HepG2 (cell line): Measurements from ENCODE around the gene TMEM125. TPM values are rescaled to one million over a fixed set of nuclear protein-coding genes. Genes with fewer than 3 reads are reported as not detected.

Source experiments
- CENPX ChIP-seq: sonication (generic); formaldehyde crosslinking; IDR thresholded peaks from 2 replicates; pipeline ENCODE4 v1.9.0; 2021; ENCODE audit warnings: mild to moderate bottlenecking, missing genetic modification reagents, moderate library complexity
- ELF3 ChIP-seq: IDR thresholded peaks from 2 replicates; pipeline ENCODE4 v1.6.1; 2016; ENCODE audit warnings: missing genetic modification reagents, missing compliant biosample characterization
- ETV6 ChIP-seq: sonication (generic); formaldehyde crosslinking; conservative IDR thresholded peaks from 2 replicates; pipeline ENCODE4 v1.4.0; 2020; ENCODE audit warnings: missing genetic modification reagents
- GATAD2A ChIP-seq: IDR thresholded peaks from 2 replicates; pipeline ENCODE4 v1.6.1; 2016
- HIVEP1 ChIP-seq: sonication (generic); formaldehyde crosslinking; IDR thresholded peaks from 2 replicates; pipeline ENCODE4 v1.4.0; 2020; ENCODE audit warnings: mild to moderate bottlenecking, missing genetic modification reagents
- HNRNPH1 ChIP-seq: fragments of 200-400 bp; formaldehyde crosslinking; optimal IDR thresholded peaks from 2 replicates; pipeline ENCODE3; 2017; ENCODE audit warnings: mild to moderate bottlenecking, low read depth, low read length
- MAZ ChIP-seq, 2 experiments: sonication (generic) in 1 of 2; formaldehyde crosslinking in 1 of 2; IDR thresholded peaks; 2 replicates each; pipeline versions ENCODE4 v1.5.0 to v1.6.1; 2012 to 2020; ENCODE audit warnings: low read depth in 2 of 2, mild to moderate bottlenecking in 2 of 2, borderline replicate concordance in 1 of 2, improper control_type of control experiment in 1 of 2, low read length in 1 of 2, missing genetic modification reagents in 1 of 2, moderate library complexity in 1 of 2
- MED8 ChIP-seq: sonication (generic); formaldehyde crosslinking; IDR thresholded peaks from 2 replicates; pipeline ENCODE4 v1.8.1; 2023; ENCODE audit warnings: mild to moderate bottlenecking, missing genetic modification reagents; ENCODE audit not compliant: insufficient replicate concordance
- MEF2D ChIP-seq: sonication (generic); formaldehyde crosslinking; IDR thresholded peaks from 2 replicates; pipeline ENCODE4 v1.5.1; 2020; ENCODE audit warnings: mild to moderate bottlenecking, missing genetic modification reagents
- MEIS2 ChIP-seq: sonication (generic); formaldehyde crosslinking; IDR thresholded peaks from 2 replicates; pipeline ENCODE4 v1.9.0; 2021; ENCODE audit warnings: mild to moderate bottlenecking, missing genetic modification reagents
- NPAS2 ChIP-seq: sonication (generic); formaldehyde crosslinking; IDR thresholded peaks from 2 replicates; pipeline ENCODE4 v1.8.0; 2022; ENCODE audit warnings: mild to moderate bottlenecking, missing genetic modification reagents, borderline replicate concordance
- ONECUT2 ChIP-seq: sonication (generic); formaldehyde crosslinking; IDR thresholded peaks from 2 replicates; pipeline ENCODE4 v1.4.0; 2020; ENCODE audit warnings: missing genetic modification reagents
- REPIN1 ChIP-seq: sonication (generic); formaldehyde crosslinking; IDR thresholded peaks from 2 replicates; pipeline ENCODE4 v1.8.0; 2022; ENCODE audit warnings: missing genetic modification reagents, low read depth, mild to moderate bottlenecking, borderline replicate concordance
- SAP130 ChIP-seq: IDR thresholded peaks from 2 replicates; pipeline ENCODE4 v1.6.1; 2016; ENCODE audit warnings: low read depth
- TRIM24 ChIP-seq: sonication (generic); formaldehyde crosslinking; IDR thresholded peaks from 2 replicates; pipeline ENCODE4 v1.8.0; 2022; ENCODE audit warnings: mild to moderate bottlenecking, missing genetic modification reagents
- ZBTB7B ChIP-seq: sonication (generic); formaldehyde crosslinking; IDR thresholded peaks from 2 replicates; pipeline ENCODE4 v1.4.0; 2020; ENCODE audit warnings: missing genetic modification reagents
- ZC3H13 ChIP-seq: sonication (generic); formaldehyde crosslinking; IDR thresholded peaks from 2 replicates; pipeline ENCODE4 v1.8.1; 2023; ENCODE audit warnings: mild to moderate bottlenecking, missing genetic modification reagents, moderate library complexity
- ZFP36L2 ChIP-seq: sonication (generic); formaldehyde crosslinking; IDR thresholded peaks from 2 replicates; pipeline ENCODE4 v1.4.0; 2020; ENCODE audit warnings: missing genetic modification reagents
- ZNF260 ChIP-seq: sonication (generic); formaldehyde crosslinking; IDR thresholded peaks from 2 replicates; pipeline ENCODE4 v1.4.0; 2020; ENCODE audit warnings: missing genetic modification reagents, low read depth, mild to moderate bottlenecking, borderline replicate concordance
- polyA plus RNA-seq, 8 experiments: library from polyadenylated mRNA; depleted of rRNA in 3 of 8; stranded (reverse) in 7 of 8; unstranded in 1 of 8; fragments of >200 nt; fragmentation: Illumina TruSeq in 4 of 8; extraction: Trizol in 4 of 8; gene quantifications; 2 replicates each; pipeline versions ENCODE4 v1.2.1 to v1.2.3, GENCODE V29; 2011 to 2016; ENCODE audit warnings: low read depth in 4 of 8, missing spikeins in 1 of 8, mixed read lengths in 1 of 8; ENCODE audit not compliant: insufficient read depth in 1 of 8
- total RNA-seq, 5 experiments: library from RNA; depleted of rRNA; stranded (reverse); fragments of >200 nt; fragmentation: Illumina TruSeq; extraction: Trizol; gene quantifications; 2 replicates each; pipeline ENCODE4 v1.2.3, GENCODE V29; 2016; ENCODE audit warnings: low read depth in 1 of 5
- TF ChIP-seq, protein P1 (sequence below): sonication (generic); formaldehyde crosslinking; IDR thresholded peaks from 2 replicates; pipeline ENCODE4 v1.4.0; 2020; ENCODE audit warnings: mild to moderate bottlenecking, low read depth, missing genetic modification reagents
- TF ChIP-seq, protein P2 (sequence below): sonication (generic); formaldehyde crosslinking; IDR thresholded peaks from 2 replicates; pipeline ENCODE4 v1.4.0; 2020; ENCODE audit warnings: mild to moderate bottlenecking, missing genetic modification reagents
- TF ChIP-seq, protein P3 (sequence below): sonication (generic); formaldehyde crosslinking; IDR thresholded peaks from 2 replicates; pipeline ENCODE4 v1.4.0; 2020; ENCODE audit warnings: missing genetic modification reagents, borderline replicate concordance

TMEM125 gene
- total and polyA plus RNA-seq, 2 of the 13 experiments (the other 11 are each of a cell fraction or from before 2014, with no cell fraction given), result 0.03 TPM; not detected in 1

DNA sequence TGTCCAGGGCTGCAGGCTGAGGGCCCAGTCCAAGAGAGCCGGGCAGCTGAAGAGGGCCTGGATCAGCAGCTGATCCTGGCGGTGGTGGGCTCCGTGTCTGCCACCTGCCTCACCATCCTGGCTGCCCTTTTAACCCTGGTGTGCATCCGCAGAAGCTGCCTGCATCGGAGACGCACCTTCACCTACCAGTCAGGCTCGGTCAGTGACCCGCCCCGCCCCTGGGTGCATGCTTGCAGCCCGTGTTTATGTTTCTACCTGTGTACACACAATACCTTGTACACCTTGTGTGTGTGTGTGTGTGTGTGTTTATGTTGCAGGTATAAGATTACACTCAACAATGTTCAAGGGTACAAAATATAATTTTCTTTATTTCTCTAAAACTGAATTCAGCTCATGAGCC, 44.0 kb downstream of the TMEM125 start (continued):
- TF ChIP-seq, protein P1, sequence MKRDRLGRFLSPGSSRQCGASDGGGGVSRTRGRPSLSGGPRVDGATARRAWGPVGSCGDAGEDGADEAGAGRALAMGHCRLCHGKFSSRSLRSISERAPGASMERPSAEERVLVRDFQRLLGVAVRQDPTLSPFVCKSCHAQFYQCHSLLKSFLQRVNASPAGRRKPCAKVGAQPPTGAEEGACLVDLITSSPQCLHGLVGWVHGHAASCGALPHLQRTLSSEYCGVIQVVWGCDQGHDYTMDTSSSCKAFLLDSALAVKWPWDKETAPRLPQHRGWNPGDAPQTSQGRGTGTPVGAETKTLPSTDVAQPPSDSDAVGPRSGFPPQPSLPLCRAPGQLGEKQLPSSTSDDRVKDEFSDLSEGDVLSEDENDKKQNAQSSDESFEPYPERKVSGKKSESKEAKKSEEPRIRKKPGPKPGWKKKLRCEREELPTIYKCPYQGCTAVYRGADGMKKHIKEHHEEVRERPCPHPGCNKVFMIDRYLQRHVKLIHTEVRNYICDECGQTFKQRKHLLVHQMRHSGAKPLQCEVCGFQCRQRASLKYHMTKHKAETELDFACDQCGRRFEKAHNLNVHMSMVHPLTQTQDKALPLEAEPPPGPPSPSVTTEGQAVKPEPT, result no peak
- TF ChIP-seq, protein P2, sequence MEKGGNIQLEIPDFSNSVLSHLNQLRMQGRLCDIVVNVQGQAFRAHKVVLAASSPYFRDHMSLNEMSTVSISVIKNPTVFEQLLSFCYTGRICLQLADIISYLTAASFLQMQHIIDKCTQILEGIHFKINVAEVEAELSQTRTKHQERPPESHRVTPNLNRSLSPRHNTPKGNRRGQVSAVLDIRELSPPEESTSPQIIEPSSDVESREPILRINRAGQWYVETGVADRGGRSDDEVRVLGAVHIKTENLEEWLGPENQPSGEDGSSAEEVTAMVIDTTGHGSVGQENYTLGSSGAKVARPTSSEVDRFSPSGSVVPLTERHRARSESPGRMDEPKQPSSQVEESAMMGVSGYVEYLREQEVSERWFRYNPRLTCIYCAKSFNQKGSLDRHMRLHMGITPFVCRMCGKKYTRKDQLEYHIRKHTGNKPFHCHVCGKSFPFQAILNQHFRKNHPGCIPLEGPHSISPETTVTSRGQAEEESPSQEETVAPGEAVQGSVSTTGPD (CRISPR knock-in tag), result no peak
- TF ChIP-seq HIVEP1 (CRISPR knock-in tag) (no peak), REPIN1 (CRISPR knock-in tag) (no peak), MAZ (IDR thresholded peaks at IDR 0.05; ENCODE audit: borderline replicate concordance, low read depth, low read length) (no peak), MAZ (CRISPR knock-in tag; IDR thresholded peaks at IDR 0.05; ENCODE audit: low read depth) (0 out of 2 replicates have a peak, but pooled peaks have one; percentile 23), MED8 (CRISPR knock-in tag) (no peak), MEIS2 (CRISPR knock-in tag) (no peak), ZNF260 (CRISPR knock-in tag) (no peak), ETV6 (no peak), ZBTB7B (CRISPR knock-in tag) (no peak), NPAS2 (CRISPR knock-in tag) (no peak), TRIM24 (no peak), ELF3 (CRISPR knock-in tag) (no peak), CENPX (CRISPR knock-in tag) (no peak), ONECUT2 (CRISPR knock-in tag) (no peak), SAP130 (0 out of 2 replicates have a peak, but pooled peaks have one; percentile 12), GATAD2A (CRISPR knock-in tag) (peak; percentile 35; the same call in 1 of the 2 replicates), ZFP36L2 (no peak), MEF2D (CRISPR knock-in tag) (no peak), HNRNPH1 (no peak), ZC3H13 (CRISPR knock-in tag) (no peak)
- TF ChIP-seq, protein P3, sequence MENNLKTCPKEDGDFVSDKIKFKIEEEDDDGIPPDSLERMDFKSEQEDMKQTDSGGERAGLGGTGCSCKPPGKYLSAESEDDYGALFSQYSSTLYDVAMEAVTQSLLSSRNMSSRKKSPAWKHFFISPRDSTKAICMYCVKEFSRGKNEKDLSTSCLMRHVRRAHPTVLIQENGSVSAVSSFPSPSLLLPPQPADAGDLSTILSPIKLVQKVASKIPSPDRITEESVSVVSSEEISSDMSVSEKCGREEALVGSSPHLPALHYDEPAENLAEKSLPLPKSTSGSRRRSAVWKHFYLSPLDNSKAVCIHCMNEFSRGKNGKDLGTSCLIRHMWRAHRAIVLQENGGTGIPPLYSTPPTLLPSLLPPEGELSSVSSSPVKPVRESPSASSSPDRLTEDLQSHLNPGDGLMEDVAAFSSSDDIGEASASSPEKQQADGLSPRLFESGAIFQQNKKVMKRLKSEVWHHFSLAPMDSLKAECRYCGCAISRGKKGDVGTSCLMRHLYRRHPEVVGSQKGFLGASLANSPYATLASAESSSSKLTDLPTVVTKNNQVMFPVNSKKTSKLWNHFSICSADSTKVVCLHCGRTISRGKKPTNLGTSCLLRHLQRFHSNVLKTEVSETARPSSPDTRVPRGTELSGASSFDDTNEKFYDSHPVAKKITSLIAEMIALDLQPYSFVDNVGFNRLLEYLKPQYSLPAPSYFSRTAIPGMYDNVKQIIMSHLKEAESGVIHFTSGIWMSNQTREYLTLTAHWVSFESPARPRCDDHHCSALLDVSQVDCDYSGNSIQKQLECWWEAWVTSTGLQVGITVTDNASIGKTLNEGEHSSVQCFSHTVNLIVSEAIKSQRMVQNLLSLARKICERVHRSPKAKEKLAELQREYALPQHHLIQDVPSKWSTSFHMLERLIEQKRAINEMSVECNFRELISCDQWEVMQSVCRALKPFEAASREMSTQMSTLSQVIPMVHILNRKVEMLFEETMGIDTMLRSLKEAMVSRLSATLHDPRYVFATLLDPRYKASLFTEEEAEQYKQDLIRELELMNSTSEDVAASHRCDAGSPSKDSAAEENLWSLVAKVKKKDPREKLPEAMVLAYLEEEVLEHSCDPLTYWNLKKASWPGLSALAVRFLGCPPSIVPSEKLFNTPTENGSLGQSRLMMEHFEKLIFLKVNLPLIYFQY, result no peak
